ENCODE data around the gene SFI1. TPM values are rescaled to one million over a fixed set of nuclear protein-coding genes. Genes with fewer than 3 reads are reported as not detected.

SFI1 gene
- total RNA-seq, 1 experiment from 2014 or later = 53.1 TPM

GRCh38 chr22:31630331-31631329 lies 134.3 kb downstream of the SFI1 start (continued):
- TF ChIP-seq REST (IDR thresholded peaks at IDR 0.05; ENCODE audit: low read depth) (no peak), ZBTB33 (IDR thresholded peaks at IDR 0.05; ENCODE audit: extremely low read depth, insufficient replicate concordance, low read length) (no peak), CEBPB (IDR thresholded peaks at IDR 0.05; ENCODE audit: low read depth) (no peak), CBX3 (IDR thresholded peaks at IDR 0.05; ENCODE audit: low read depth) (no peak), MAX (IDR thresholded peaks at IDR 0.05) (no peak; the same call in 1 of the 2 replicates), FOSL1 (IDR thresholded peaks at IDR 0.05; ENCODE audit: low read depth) (no peak)

Data from HCT116 (cell line).